HG03354 (cell line): ENCODE results near the gene SLC6A3.
"Not testable (repeated sequence)": the region's sequence is repeated elsewhere in the genome, so short reads cannot be mapped to it uniquely, and the experiment has no call there.

Source experiments
- ATAC-seq: cut with Tn5 transposase; IDR thresholded peaks from one replicate; pipeline ENCODE4 v1.9.1; 2021; ENCODE audit warnings: mild to moderate bottlenecking; ENCODE audit not compliant: unreplicated experiment, poor library complexity, severe bottlenecking

Gene SLC6A3

DNA sequence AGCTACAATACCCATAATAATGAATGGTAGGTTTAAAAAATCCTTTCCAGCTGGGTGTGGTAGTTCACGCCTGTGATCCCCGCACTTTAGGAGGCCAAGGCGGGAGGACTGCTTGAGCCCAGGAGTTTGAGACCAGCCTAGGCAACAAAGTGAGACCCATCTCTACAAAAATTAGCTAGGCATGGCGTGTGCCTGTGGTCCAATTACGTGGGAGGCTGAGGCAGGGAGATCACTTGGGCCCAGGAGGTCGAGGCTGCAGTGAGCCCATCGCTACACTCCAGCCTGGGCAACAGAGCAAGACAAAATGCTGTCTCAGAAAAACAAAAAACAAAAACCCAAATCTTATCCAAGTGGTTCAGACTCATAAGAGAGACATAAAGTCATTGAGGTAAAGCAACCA, 33.8 kb upstream of the SLC6A3 start:
- ATAC-seq, result no peak

DNA sequence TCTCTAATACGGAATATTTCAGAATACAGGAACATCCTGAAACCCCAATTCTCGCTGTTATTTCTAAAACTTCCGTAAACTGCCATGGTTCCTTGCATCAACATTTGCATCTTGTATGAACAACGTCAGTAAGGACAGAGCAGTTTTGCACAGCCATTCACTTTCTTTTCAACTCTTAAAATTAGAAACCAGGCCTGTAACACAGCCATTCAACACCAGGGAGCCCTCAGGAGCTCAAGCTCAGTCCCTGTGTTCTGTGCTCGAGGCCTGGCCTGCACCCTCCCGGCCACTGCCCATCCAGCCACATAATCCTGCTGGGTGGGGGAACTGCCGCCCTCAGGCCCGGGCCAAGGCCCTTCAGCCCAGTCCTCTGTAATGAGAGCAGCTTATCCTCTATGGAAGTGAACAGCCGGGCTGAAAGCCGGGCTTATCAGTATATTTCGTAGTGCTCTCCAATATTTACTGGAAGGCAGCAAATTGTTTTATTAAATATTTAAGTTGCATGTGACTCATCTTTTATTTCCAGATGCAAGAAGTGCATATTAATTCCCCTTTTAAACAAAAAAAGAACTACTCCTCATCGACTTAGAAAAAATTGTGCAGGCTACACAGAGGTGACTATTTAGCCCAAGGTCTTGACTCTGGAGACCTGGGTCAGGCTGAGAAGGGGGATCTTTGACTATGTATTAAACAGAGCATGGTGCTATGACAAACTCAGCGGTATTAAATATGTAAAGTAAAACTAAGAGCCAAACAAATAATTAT, 33.2 kb upstream of the SLC6A3 start:
- no peak for ATAC-seq

DNA sequence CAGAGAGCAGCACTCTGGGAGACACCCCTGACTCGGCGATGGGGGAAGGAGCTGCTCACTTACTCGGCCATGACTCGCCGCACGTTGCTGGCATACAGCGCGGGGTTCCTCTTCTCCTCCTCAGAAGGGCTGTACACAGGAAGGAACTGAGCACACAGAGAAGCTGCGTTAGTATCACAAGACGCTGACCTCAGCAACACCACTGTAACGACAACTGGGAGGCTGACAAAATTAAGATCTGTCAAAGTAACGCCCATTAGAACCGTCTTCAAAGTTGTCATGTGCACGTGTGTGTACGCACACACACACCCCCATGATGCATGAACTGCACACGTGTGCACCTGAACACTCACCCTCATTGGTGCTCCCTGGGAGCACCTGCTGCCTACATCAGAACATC, 32.1 kb upstream of the SLC6A3 start:
- no peak for ATAC-seq

DNA sequence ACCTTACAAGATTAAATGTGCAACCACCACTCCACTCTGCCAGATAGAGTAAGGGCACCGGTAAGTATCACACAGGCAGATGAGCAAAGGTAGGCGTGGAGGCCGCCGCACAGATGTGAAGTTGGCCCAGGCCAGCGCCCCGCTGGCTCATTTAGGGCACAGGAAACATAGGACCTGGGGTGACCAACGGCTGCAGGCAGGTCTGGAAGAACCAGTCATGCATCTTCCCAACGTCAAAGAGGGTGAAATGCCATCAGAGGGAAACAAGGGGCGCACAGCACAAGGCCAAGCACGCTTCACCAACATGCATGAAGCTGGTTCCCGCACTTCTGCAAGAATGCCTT, 31.7 kb upstream of the SLC6A3 start:
- ATAC-seq, result no peak

DNA sequence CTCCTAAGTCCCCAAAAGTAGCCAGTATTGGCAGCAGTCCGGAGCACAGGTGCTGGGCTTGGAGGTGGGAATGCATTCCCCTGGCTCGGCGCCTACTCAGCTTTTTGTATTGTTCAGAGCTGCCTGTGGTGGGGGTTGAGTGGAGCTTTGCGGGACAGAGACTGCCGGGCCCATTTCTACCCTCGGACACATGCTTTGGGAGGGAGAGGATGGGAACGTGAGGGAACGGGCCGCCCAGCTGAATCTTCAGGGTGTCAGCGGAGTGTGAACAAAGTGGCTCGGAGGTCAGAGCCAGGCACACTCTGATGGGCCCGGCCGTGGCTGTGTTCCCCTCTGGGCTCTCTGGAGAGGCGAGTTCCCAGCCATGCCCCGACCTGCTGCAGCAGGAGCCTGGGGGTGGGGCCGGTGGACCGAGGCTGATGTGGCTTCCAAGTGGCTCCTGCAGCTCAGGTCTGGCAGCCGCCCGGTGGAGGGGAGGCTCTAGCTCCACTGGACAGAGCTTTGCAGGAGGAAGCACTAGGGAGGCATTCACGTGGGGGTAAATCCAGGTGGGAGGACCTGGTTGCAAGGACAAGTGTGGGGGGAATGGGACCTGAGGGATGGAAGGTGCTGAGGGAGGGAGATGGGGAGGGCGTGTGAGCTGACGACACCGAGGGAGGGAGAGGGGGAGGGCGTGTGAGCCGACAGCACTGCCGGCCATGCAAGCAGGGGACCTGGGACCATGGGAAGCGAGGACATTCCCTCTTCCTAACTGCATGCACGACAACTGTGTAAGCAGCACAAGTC, 31.1 kb upstream of the SLC6A3 start:
- ATAC-seq, result no peak

DNA sequence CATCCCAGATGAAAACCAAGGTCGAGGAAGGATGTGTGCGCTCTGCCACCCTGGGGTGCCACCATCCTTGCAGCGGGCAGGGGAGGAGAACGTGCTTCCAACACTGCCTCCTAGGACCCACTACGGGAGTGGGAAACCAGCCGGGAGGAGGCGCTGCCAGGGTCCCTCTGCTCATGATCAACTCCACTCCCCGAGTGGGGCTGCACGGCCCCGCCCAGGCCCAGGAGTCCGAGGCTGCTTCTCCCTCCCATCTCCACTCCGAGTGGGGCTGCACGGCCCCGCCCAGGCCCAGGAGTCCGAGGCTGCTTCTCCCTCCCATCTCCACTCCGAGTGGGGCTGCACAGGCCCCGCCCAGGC, 30.3 kb upstream of the SLC6A3 start:
- not testable (repeated sequence) for ATAC-seq

DNA sequence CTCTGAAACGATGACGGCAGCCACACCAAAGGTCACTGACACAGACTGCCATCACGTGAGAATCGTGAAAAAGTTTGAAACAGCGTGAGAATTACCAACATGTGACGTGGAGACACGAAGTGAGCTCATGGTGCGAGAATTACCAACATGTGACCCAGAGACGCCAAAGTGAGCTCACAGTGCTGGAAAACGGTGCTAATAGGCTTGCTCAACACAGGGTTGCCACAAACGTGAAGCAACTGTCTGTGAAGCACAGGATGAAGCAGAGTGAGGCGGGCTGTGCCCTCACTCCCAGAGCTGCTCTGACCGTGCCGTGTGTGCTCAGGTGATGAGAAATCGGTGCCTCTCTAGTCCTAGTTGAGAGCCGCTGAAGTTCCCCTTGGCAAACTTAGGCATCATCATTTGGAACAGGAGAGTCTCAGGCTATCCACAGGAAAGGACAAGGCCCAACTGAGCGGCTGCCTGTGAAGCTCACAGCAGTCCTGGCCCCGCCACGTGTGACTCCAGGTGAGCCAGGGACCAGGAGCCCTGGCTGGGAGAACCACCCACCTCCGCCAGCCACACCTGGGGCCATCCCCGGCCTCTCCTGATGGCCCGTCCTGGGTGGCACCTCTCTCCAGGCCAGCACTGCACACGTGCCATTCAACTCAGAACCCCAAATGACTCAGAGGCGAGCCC, 29.8 kb upstream of the SLC6A3 start:
- no peak for ATAC-seq

DNA sequence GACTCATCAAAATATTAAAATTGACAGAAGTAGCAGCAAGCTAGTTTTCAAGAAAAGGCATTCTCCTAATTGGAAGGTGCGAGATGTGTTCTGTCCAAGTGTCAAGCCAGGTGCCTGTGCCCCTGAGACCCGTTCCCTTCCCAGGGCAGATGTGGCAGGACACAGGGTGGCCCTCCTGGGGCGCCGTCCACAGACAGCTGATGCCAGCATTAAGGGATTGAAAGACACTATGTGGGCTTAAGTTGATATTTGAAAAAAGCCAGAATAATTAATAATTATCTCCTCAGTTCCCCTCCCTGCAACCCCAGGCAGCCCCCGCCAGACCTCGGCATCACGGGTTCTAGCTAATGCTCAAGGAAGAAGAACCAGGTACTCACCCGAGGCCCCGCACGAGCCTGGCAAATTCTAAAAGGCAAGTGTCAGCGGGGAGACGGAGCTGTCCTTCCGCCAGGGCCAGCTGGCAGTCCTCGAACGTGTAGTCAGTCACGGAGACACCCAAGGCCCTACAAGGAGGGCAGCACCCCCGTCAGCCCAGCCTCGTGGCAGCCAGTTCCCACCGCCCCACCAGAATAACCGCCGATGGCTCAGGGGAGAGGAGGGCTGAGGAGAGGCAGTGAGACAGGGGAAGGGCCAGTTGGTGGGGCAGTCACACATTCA, 29.1 kb upstream of the SLC6A3 start:
- no peak for ATAC-seq

DNA sequence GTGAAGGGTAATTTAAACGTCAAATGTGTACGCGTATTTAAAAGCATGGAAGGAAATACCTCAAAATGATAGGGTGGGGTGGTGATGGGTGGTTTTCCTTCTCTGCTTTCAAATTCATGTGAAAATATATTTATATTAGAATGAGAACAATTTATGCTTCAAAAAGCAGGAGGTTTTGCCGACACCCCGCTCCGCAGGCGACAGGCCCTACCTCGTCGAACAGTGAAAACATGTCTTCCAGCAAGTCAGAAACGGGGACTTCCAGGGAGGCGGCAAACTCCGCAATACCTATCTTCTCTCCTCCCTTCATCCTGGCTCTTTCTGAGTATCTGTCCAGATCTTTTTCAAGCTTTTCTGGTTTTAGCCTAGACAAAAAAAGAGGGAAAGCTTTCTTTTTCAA, 28.5 kb upstream of the SLC6A3 start:
- no peak for ATAC-seq

DNA sequence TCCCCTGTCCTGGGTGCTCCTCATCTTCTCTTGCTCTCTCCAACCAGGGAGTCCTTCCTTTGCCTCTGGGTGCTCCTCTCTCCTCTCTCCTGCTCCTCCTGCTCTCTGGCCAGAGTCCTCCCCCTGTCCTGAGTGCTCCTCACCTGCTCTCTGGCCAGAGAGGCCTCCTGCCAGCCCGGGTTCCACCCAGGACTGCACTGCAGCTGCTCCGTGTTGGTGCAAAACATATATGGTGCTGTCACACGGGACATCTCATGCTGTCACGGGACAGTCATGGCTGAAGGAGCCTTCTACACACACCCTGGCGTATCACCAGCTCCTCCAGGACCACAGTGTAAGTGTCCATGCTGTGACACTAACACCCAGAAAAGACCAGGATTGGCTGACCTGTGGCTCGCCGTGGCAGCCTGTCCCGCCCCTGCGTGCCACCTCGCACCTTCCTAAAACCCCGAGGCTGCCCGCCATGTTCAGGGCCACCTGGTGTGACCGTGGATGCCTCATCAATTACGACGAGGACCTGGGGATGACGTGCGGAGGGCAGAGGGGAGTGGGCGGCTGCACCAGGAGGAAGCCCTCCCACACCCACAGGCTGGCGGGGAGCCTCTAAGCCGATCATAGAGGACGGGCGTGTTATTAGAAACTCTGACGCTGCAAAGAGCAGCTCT, 27.9 kb upstream of the SLC6A3 start:
- no peak for ATAC-seq

DNA sequence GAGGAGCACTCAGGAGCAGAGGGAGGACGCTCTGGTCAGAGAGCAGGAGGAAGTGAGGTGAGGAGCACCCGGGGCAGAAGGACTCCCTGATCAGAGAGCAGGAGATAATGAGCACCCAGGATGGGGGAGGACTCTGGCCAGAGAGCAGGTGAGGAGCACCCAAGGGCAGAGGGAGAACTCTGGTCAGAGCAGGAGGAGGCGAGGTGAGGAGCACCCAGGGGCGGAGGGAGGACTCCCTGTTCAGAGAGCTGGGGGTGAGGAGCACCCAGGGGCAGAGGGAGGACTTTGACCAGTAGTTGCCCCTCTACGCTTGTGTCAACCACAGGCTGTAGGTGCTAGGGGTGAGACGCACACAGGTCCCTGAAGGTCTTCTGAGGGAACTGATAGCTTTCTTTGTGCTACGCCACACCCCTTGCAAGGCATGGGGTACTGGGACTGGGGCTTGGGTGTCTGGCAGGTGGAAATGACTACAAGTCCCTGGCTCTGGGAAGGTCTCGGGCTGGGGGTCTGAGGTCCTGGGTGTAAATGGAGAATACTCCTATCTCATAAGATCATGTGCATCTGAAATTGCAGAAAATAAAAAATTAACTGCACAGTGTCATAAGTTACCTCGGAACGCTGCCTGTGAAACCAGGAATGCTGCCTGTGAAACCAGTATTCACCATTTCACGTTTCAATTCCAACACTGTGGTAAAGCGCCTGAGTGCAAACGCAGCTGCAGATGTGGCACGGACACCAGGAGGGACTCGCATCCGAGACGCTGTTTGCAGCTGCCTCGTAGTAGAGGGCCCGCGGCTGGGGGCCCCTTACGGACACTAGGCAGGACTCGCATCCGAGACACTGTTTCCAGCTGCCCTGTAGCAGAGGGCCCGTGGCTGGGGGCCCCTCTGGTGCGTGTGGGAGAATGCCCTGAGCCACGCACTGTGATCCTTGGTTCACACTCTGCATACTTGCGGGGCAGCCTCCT, 27.0 kb upstream of the SLC6A3 start:
- ATAC-seq, result no peak

DNA sequence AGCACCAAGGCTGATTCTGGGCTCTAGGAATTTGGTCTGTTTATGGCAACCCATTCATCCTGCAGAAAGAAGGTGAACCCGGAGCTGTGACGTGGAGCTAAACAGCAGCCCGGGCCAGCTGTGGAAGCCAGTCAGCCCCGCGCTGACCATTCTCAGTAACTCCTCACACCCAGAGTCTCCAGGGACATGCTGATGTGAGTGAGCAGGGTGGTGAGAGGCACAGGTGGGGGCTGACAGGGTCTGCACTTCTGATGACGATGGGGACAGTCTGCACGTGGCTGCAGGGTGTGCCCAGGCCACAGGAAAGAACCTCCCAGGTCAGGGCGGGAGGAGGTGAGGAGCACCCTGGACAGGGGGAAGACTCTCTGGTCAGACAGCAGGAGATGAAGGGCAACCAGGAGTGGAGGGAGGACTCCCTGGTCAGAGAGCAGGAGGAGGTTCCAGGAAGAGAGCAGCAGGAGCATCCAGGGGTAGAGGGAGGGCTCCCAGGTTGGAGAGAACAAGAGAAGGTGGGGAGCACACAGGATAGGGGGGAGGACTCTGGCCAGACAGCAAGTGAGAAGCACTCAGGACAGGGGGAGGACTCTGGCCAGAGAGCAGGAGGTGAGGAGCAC, 26.1 kb upstream of the SLC6A3 start:
- no peak for ATAC-seq

DNA sequence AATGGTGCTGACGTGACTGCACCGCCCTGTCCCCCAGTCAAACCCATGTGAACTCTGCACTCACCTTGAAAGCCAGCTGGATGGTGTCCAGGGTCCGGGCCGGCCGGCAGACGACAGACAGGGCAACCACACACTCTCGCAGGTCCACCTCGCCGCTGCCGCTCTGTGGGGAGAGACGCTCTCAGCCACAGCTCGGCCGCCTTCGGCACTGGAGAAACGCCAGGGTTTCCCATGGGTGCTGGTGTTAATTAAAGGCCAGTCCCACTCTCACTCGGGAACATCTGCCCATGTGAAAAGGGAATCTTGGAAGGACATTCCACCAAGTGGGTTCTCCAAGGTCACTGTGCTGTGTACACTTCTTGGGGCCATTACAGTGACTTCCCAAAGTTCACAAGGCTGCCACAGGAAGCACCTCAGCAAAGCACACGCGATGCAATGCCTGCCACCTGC, 25.5 kb upstream of the SLC6A3 start:
- no peak for ATAC-seq

DNA sequence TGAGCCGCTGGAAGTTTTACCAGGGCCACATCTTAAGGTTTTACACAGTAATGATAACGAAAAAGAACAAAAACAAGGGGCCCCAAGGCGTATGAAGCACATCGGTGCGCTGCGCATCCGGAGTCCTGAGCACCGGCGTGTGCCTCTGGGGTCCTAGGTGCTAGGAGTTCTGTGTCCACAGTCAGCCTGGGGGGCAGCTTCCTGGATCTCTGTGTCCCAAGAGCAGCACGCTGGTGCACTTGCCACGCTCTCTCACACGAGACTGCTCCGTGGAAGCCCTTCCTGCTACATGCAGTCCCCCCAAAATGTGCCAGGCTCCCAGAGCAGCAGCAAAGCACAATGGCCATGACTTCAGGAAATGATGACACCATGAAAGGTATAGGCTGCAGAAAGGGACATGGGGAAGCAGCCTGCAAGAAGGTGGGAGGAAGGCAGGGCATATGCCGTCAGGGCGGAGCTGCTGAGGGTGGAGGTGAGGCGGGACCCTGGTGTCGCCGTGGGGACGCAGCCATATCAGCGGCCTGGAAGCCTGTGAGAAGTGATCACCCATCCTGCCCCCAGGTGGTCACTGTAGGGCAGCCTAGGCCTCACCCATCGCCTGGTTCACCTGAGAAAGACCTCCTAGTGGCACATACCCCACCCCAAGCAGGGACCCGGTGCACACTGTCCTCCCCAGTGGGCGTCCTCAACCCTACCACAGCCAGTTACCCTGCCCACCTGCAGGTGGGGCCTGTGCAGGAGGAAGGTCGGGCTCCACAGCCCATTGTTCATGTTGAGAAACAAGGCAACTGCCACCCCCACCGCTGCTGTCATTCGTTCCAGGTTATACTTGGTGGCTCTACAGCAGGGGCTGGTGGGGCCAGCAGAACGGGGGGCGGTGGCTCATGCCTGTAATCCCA, 23.6 kb upstream of the SLC6A3 start:
- no peak for ATAC-seq

DNA sequence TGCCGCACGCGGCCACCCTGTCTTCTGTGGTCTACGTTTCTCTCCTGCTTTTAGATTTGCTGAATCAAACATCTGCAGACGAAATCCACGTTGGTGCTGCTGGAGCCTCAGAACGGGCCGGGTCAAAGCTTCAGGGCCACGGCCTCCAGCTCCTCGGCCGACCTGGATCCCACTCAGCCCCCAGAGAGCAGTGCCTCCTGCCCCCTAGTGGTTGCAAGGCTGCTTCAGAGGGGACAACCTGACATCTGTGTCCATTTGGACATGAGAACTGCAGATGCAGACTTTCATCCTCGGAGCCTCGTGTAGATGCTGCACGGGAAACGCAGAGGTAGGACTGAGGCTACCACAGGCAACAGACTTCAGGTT, 23.0 kb upstream of the SLC6A3 start:
- no peak for ATAC-seq

DNA sequence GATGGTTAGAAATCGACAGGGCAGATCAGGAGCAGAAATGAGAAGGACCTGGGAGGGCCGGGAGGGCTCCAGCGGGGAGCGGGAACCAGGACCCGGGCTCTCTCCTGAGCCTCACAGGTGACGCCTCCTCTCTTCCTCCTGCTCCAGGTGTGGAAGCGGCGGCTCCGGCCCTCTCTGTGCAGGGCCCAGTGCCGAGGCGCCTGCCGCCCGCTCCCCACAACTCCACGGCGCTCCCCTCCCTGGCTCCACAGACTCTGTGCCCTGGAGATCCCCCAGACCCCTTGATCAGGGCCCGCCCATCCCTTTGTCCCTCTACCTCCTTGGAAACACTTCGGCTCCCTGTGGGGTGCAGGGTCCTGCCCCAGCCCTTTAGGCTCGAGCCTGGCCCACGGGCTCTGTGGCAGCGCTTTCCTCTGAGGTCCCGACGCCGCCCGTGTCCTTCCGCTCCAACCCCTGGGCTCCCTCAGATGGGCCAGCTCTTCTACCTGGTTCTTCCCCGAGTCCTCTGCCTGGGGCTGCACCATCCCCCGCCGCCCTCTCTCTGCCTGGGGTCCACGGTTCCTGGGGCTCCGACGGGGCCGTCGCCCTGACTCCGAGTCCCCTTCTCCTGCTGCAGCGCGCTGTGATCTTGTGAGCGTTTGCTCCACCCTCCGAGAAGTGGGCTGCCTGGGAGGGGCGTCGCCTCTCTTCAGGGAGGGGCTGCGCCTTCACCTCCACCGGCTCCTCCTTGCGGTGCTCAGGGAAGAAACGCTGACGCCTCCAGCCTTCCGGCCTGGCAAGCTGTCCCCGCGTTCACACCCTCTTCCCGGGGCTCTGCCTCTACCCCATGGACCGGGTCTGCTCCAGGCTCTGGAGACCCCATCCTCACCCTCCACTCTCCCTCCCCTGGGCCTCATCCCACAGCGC, 22.4 kb upstream of the SLC6A3 start:
- ATAC-seq, result no peak
